ENCODE results near the gene KCNK2.

DNA sequence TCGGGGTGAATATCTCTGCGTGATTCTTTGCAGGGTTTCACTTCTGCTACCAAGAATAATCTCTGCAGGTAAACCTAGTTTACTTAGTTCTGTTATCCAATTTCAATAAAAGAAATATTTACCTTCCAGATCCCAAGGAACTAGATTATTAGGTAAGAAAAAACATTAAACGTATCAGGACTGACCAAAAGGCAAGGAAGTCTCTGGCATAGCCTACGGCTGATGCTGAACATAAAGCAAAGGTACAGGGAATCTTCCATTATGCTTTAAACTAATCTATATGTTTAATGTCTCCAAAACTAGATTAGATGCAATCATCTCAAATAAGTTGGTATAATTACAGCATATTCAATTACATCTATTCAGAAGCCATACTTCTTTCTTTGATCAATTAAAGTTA lies 168.9 kb downstream of the KCNK2 start:
- TF ChIP-seq, protein P1, sequence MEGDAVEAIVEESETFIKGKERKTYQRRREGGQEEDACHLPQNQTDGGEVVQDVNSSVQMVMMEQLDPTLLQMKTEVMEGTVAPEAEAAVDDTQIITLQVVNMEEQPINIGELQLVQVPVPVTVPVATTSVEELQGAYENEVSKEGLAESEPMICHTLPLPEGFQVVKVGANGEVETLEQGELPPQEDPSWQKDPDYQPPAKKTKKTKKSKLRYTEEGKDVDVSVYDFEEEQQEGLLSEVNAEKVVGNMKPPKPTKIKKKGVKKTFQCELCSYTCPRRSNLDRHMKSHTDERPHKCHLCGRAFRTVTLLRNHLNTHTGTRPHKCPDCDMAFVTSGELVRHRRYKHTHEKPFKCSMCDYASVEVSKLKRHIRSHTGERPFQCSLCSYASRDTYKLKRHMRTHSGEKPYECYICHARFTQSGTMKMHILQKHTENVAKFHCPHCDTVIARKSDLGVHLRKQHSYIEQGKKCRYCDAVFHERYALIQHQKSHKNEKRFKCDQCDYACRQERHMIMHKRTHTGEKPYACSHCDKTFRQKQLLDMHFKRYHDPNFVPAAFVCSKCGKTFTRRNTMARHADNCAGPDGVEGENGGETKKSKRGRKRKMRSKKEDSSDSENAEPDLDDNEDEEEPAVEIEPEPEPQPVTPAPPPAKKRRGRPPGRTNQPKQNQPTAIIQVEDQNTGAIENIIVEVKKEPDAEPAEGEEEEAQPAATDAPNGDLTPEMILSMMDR (IDR thresholded peaks at IDR 0.05) = no peak
- no peak for TF ChIP-seq EZH2 (IDR thresholded peaks at IDR 0.05)

All from neural progenitor cell (in vitro differentiated cells).